ENCODE data around the gene LIME1. TPM values are rescaled to one million over a fixed set of nuclear protein-coding genes. Genes with fewer than 3 reads are reported as not detected.
A peak's percentile ranks its signal among the peaks of the same experiment; 100 is the strongest.

The LIME1 gene
- total and polyA plus RNA-seq, 2 donors (not counting 1 experiment from before 2014, with no cell fraction given): 0.68 to 3.5 TPM

DNA sequence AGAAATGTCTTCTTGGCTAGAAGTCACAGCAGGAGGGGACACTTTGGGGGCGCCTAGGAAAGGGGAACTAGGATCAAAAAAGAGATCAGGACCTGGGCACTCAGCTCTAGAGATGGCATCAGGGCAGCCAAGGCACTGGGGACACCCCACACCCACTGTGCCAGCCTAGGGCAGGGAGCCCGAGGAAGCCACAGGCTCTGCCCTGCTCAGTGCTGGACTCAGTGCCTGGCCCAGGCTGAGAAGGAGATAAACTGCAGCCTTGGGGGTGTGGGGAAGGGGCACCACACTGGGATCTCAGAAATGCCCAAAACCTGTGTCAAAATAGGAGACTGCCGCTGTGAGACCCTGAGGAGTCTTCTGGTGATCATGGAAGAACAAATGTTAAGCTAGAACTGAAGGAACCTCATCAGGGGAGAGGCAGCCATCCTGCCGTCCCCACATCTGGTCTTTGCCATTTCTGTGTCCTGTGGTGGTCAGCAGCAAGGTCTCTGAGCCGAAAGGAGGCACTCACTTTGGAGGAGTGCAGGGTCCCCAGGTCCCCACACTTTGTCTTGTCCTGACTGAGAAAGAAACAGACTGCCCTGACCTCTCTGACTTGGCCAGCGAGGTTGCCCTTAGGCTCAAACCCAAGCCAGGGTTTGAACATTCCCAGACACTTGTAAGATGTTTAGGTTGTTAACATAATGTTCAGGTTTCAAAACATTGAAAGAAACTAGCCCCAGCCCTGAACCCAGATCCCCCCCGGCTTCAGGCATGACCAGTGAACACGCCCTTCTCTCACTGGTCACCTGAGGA is 31.0 kb upstream of the LIME1 start:
- Histone ChIP-seq H3K79me2 (ENCODE audit: control insufficient read depth, insufficient read depth, low read length) (peaks cover 49% of the 10 kb centered on the region), H3K9ac (ENCODE audit: insufficient read depth, low read length) (no peak overlapping the region), H4K20me1 (ENCODE audit: control insufficient read depth, extremely low read depth, insufficient read depth, low read length) (no peaks in the 10 kb centered on the region), H3K27me3 (ENCODE audit: control insufficient read depth, insufficient read depth, low read length) (no peaks in the 10 kb centered on the region), H3K4me2 (ENCODE audit: extremely low read depth, insufficient read depth, low read length) (peak overlapping the region; percentile 99), H2AFZ (ENCODE audit: low read length) (no peak overlapping the region), H3K9me3 (ENCODE audit: control insufficient read depth, insufficient read depth, low read depth, low read length) (no peaks in the 10 kb centered on the region), H3K36me3 (ENCODE audit: control insufficient read depth, insufficient read depth, low read length) (peaks cover 32% of the 10 kb centered on the region), H3K27ac (ENCODE audit: insufficient read depth, low read length) (no peak overlapping the region), H3K4me3 (replicated peaks in 1 of 4; ENCODE audit: control extremely low read depth in 1 of 4, insufficient read depth in 1 of 4, low read depth in 3 of 4, low read length in 4 of 4) (no peak overlapping the region), H3K4me1 (ENCODE audit: control insufficient read depth, extremely low read depth, insufficient read depth, low read length) (peaks cover 9% of the 10 kb centered on the region)
- DNase-seq (ENCODE audit: low read depth in 2 of 2): no peak
- TF ChIP-seq, protein P1, sequence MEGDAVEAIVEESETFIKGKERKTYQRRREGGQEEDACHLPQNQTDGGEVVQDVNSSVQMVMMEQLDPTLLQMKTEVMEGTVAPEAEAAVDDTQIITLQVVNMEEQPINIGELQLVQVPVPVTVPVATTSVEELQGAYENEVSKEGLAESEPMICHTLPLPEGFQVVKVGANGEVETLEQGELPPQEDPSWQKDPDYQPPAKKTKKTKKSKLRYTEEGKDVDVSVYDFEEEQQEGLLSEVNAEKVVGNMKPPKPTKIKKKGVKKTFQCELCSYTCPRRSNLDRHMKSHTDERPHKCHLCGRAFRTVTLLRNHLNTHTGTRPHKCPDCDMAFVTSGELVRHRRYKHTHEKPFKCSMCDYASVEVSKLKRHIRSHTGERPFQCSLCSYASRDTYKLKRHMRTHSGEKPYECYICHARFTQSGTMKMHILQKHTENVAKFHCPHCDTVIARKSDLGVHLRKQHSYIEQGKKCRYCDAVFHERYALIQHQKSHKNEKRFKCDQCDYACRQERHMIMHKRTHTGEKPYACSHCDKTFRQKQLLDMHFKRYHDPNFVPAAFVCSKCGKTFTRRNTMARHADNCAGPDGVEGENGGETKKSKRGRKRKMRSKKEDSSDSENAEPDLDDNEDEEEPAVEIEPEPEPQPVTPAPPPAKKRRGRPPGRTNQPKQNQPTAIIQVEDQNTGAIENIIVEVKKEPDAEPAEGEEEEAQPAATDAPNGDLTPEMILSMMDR (conservative IDR thresholded peaks at IDR 0.05 in 1 of 2, IDR thresholded peaks at IDR 0.05 in 1 of 2; ENCODE audit: low read depth in 1 of 2, low read length in 2 of 2): no peak
- TF ChIP-seq EZH2 (IDR thresholded peaks at IDR 0.05; ENCODE audit: low read length, missing control alignments): no peak

GRCh38 chr20:63706027-63706695 is 30.3 kb upstream of the LIME1 start:
- H3K27ac ChIP-seq (ENCODE audit: insufficient read depth, low read length): peak overlapping the region; percentile 80

More at GRCh38 chr20:63706027-63706695, 30.3 kb upstream of the LIME1 start:
- Histone ChIP-seq H3K9ac (ENCODE audit: insufficient read depth, low read length) (peak overlapping the region; percentile 91), H2AFZ (ENCODE audit: low read length) (no peak overlapping the region), H3K4me1 (ENCODE audit: control insufficient read depth, extremely low read depth, insufficient read depth, low read length) (peaks cover 9% of the 10 kb centered on the region), H3K79me2 (ENCODE audit: control insufficient read depth, insufficient read depth, low read length) (peaks cover 53% of the 10 kb centered on the region), H3K4me2 (ENCODE audit: extremely low read depth, insufficient read depth, low read length) (peak overlapping the region; percentile 99), H3K4me3 (replicated peaks in 1 of 4; ENCODE audit: control extremely low read depth in 1 of 4, insufficient read depth in 1 of 4, low read depth in 3 of 4, low read length in 4 of 4) (peak overlapping the region; percentile 62 to 89 (median 74)), H3K36me3 (ENCODE audit: control insufficient read depth, insufficient read depth, low read length) (peaks cover 33% of the 10 kb centered on the region), H4K20me1 (ENCODE audit: control insufficient read depth, extremely low read depth, insufficient read depth, low read length) (no peaks in the 10 kb centered on the region), H3K9me3 (ENCODE audit: control insufficient read depth, insufficient read depth, low read depth, low read length) (no peaks in the 10 kb centered on the region), H3K27me3 (ENCODE audit: control insufficient read depth, insufficient read depth, low read length) (no peaks in the 10 kb centered on the region)
- DNase-seq (ENCODE audit: low read depth in 2 of 2): no peak
- TF ChIP-seq EZH2 (IDR thresholded peaks at IDR 0.05; ENCODE audit: low read length, missing control alignments): no peak
- TF ChIP-seq, protein P1 (conservative IDR thresholded peaks at IDR 0.05 in 1 of 2, IDR thresholded peaks at IDR 0.05 in 1 of 2; ENCODE audit: low read depth in 1 of 2, low read length in 2 of 2): no peak

Measured in fibroblast of lung (primary cell).